OCI-LY1 (cell line): ENCODE results near the gene ARHGAP8.
"Not testable (repeated sequence)": the region's sequence is repeated elsewhere in the genome, so short reads cannot be mapped to it uniquely, and the experiment has no call there.

Experiments used
- H2AFZ ChIP-seq: fragments of 200-600 bp; sonication (generic), shearing (Covaris generic); 2 replicates; pipeline ENCODE4 v1.6.0; 2014; ENCODE audit warnings: antibody characterized with exemption, mild to moderate bottlenecking, low read length
- H3F3A ChIP-seq: fragments of 200-600 bp; sonication (generic), shearing (Covaris generic); 2 replicates; pipeline ENCODE4 v1.6.0; 2014; ENCODE audit warnings: mild to moderate bottlenecking, antibody characterized with exemption, low read length, moderate library complexity; ENCODE audit not compliant: insufficient read depth
- H3K27ac ChIP-seq: fragments of 200-600 bp; sonication (generic); 2 replicates; pipeline ENCODE4 v1.5.1; 2014; ENCODE audit warnings: low read length, mixed run types, mild to moderate bottlenecking, low read depth; ENCODE audit not compliant: poor library complexity, severe bottlenecking
- H3K27me3 ChIP-seq: fragments of 200-600 bp; sonication (generic); 2 replicates; pipeline ENCODE4 v1.6.0; 2014; ENCODE audit warnings: antibody characterized with exemption, mild to moderate bottlenecking, low read length, moderate library complexity; ENCODE audit not compliant: insufficient read depth
- H3K36me3 ChIP-seq: fragments of 200-600 bp; sonication (generic); 2 replicates; pipeline ENCODE4 v1.6.1; 2014; ENCODE audit warnings: mild to moderate bottlenecking, antibody characterized with exemption, low read length, moderate library complexity, mixed read lengths; ENCODE audit not compliant: insufficient read depth
- H3K4me1 ChIP-seq: fragments of 200-600 bp; sonication (generic); 2 replicates; pipeline ENCODE4 v1.5.1; 2014; ENCODE audit warnings: mild to moderate bottlenecking, low read length, moderate library complexity; ENCODE audit not compliant: insufficient read depth, severe bottlenecking
- H3K4me2 ChIP-seq: fragments of 200-600 bp; sonication (generic), shearing (Covaris generic); 2 replicates; pipeline ENCODE4 v1.6.1; 2014; ENCODE audit warnings: low read length
- H3K4me3 ChIP-seq: fragments of 200-600 bp; sonication (generic); 2 replicates; pipeline ENCODE4 v1.5.1; 2014; ENCODE audit warnings: low read length, low read depth, mild to moderate bottlenecking, mixed read lengths; ENCODE audit not compliant: poor library complexity, severe bottlenecking
- H3K79me2 ChIP-seq: fragments of 200-600 bp; shearing (Covaris generic); 2 replicates; pipeline ENCODE4 v1.6.1; 2016; ENCODE audit warnings: mixed run types, low read length, mixed read lengths; ENCODE audit not compliant: insufficient read depth
- H3K9ac ChIP-seq: fragments of 200-600 bp; sonication (generic), shearing (Covaris generic); 2 replicates; pipeline ENCODE4 v1.6.1; 2014; ENCODE audit warnings: mild to moderate bottlenecking, low read length, mixed read lengths
- H3K9me2 ChIP-seq: fragments of 200-600 bp; sonication (generic), shearing (Covaris generic); 2 replicates; pipeline ENCODE4 v1.6.1; 2014; ENCODE audit warnings: low read depth, mild to moderate bottlenecking, low read length, mixed read lengths
- H3K9me3 ChIP-seq: fragments of 200-600 bp; shearing (Covaris generic); 2 replicates; pipeline ENCODE4 v1.6.1; 2014; ENCODE audit warnings: low read length, mixed read lengths
- H4K20me1 ChIP-seq: fragments of 200-600 bp; sonication (generic), shearing (Covaris generic); 2 replicates; pipeline ENCODE4 v1.6.0; 2016; ENCODE audit warnings: mild to moderate bottlenecking, low read length; ENCODE audit not compliant: insufficient read depth
- CTCF ChIP-seq: fragments of 200-600 bp; sonication (generic), shearing (Covaris generic); IDR thresholded peaks from 2 replicates; pipeline ENCODE4 v1.5.1; 2017; ENCODE audit warnings: mild to moderate bottlenecking, antibody characterized with exemption, low read length, moderate library complexity, mixed read lengths
- EZH2 ChIP-seq: fragments of 200-600 bp; sonication (generic), shearing (Covaris generic); IDR thresholded peaks from 2 replicates; pipeline ENCODE4 v1.8.0; 2017; ENCODE audit warnings: borderline replicate concordance, mixed run types, mild to moderate bottlenecking, antibody characterized with exemption, low read length, moderate library complexity, mixed read lengths

ARHGAP8 gene

DNA sequence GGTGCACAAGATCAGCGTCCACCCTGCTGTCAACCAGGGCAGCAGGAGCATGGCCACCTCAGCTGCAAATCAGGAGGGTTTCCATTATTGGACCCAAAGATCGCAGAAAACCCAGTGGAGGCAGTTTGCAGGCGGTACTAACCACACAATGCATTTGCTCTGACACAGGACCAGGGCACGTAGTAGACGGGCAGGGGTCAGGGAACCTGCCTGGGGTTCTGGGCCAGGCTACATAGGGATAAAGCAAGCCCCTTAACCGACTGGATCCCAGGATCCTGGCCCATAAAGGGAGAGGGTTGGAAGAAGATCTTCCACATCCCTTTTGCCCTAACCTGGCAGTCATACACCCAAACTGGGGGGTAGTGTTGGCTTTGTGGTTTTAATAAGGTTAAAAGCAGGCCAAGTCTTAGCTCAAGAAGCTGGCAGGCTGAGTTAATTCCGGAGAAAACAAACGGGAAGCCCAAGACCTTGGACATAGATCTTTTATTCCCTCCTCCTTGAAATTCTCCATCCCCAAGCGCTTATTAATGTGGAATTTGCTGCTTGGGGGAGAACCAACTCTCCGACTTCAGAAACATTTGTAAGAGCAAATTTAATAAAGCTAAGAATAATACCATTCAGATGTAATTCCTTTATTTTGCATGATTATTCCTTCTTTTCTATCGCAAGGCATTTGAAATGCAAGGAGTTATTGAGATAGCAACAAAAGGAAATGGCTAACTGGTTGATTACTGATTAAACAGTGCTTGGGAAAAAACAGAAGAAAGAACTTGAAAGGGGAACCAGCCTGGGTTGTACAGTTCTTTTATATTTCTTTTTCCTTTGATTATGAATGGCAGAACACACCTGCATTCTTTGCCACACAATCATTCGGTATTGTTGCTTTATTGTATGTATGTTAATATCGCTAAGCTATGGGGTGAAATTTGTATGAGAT is 6.3 kb upstream of the ARHGAP8 start:
- H3K36me3 ChIP-seq: no peaks in the 10 kb centered on the region
- H3K27me3 ChIP-seq: no peaks in the 10 kb centered on the region
- no peaks in the 10 kb centered on the region for H3K4me1 ChIP-seq
- TF ChIP-seq EZH2: no peak
- TF ChIP-seq CTCF: no peak
- no peaks in the 10 kb centered on the region for H3K9me2 ChIP-seq
- no peak overlapping the region for H2AFZ ChIP-seq
- no peak overlapping the region for H3K4me3 ChIP-seq
- no peaks in the 10 kb centered on the region for H3K79me2 ChIP-seq
- no peak overlapping the region for H3K9ac ChIP-seq
- H3K4me2 ChIP-seq: no peak overlapping the region
- no peaks in the 10 kb centered on the region for H3K9me3 ChIP-seq
- no peak overlapping the region for H3K27ac ChIP-seq
- H3F3A ChIP-seq: no peaks in the 10 kb centered on the region
- no peaks in the 10 kb centered on the region for H4K20me1 ChIP-seq

DNA sequence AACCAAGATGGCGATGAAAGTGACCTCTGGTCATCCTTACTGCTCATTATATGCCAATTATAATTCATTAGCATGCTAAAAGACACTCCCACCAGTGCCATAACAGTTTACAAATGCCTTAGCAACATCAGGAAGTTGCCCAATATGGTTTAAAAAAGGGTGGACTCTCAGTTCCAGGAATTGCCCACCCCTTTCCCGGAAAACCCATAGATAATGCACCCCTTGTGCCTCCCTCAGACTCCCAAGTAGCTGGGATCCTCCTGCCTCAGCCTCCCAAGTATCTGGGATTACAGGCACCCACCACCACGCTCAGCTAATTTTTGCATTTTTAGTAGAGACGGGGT is 4.6 kb upstream of the ARHGAP8 start:
- H3K9me2 ChIP-seq, H3K4me2 ChIP-seq, H3K9ac ChIP-seq, H3K4me1 ChIP-seq, H4K20me1 ChIP-seq, H3K4me3 ChIP-seq, H3K9me3 ChIP-seq, H3K27me3 ChIP-seq, H3K36me3 ChIP-seq, H2AFZ ChIP-seq, H3K79me2 ChIP-seq, H3F3A ChIP-seq, H3K27ac ChIP-seq: not testable (repeated sequence)

- no peaks in the 10 kb centered on the region for H3K79me2 ChIP-seq
- no peaks in the 10 kb centered on the region for H3K27me3 ChIP-seq
- no peak overlapping the region for H2AFZ ChIP-seq
- H3K9ac ChIP-seq: no peak overlapping the region
- no peak overlapping the region for H3K4me3 ChIP-seq
- H4K20me1 ChIP-seq: no peaks in the 10 kb centered on the region
- H3F3A ChIP-seq: no peaks in the 10 kb centered on the region
- no peak overlapping the region for H3K27ac ChIP-seq
- no peaks in the 10 kb centered on the region for H3K9me3 ChIP-seq
- TF ChIP-seq CTCF: no peak
- no peak for TF ChIP-seq EZH2
- no peak overlapping the region for H3K4me2 ChIP-seq
- H3K9me2 ChIP-seq: no peaks in the 10 kb centered on the region
- H3K36me3 ChIP-seq: no peaks in the 10 kb centered on the region
- no peaks in the 10 kb centered on the region for H3K4me1 ChIP-seq
Observed at GRCh38 chr22:44748524-44748923, 3.9 kb upstream of the ARHGAP8 start.

DNA sequence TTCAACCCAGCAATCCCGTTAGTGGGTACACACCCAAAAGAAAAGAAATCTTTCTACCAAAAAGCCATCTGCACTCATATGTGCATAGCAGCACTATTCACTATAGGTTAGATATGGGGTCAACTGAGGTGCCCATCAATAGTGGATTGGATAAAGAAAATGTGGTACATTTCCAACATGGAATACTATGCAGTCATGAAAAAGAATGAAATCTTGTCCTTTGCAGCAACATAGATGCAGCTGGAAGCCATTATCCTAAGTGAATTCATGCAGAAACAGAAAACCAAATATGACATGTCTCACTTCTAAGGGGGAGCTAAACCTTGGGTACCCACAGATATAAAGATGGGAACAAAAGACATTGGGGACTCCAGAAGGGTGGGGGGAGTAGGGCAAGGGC is 1.9 kb upstream of the ARHGAP8 start:
- H3K79me2 ChIP-seq: no peaks in the 10 kb centered on the region
- no peaks in the 10 kb centered on the region for H3K9me3 ChIP-seq
- no peak overlapping the region for H3K27ac ChIP-seq
- no peak overlapping the region for H2AFZ ChIP-seq
- H3K4me1 ChIP-seq: no peaks in the 10 kb centered on the region
- H4K20me1 ChIP-seq: no peaks in the 10 kb centered on the region
- no peak overlapping the region for H3K9ac ChIP-seq
- no peaks in the 10 kb centered on the region for H3K27me3 ChIP-seq
- no peaks in the 10 kb centered on the region for H3K9me2 ChIP-seq
- no peaks in the 10 kb centered on the region for H3F3A ChIP-seq
- no peak overlapping the region for H3K4me2 ChIP-seq
- no peak for TF ChIP-seq CTCF
- no peak for TF ChIP-seq EZH2
- H3K36me3 ChIP-seq: no peaks in the 10 kb centered on the region
- no peak overlapping the region for H3K4me3 ChIP-seq
